ENCODE data around the gene TBP. TPM values are rescaled to one million over a fixed set of nuclear protein-coding genes. Genes with fewer than 3 reads are reported as not detected.

Gene TBP
- total and polyA plus RNA-seq, 2 donors (not counting 1 experiment from before 2014, with no cell fraction given), result 21.0 to 24.7 TPM

DNA sequence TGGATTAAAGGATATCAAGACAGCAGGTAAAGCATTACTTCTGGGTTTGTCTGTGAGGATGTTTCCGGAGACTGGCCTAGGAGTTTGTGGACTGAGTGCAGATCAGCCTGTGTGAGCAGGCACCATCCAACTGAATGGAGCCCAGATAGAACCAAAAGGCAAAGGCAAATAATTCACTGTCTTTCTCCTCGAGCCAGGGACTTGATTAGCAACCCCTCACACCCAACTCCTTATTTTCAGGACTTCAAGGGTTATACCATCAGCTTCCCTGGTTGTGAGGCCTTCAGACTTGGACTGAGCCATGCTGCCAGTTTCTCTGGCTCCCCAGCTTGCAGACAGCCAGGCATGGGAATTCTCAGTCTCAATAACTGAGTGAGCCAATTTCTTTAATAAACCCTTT is 20.4 kb upstream of the TBP start:
- no peak overlapping the region for H3K27ac Mint-ChIP-seq
- Histone ChIP-seq H3K4me3 (ENCODE audit: control extremely low read depth in 1 of 5, extremely low read depth in 1 of 5, insufficient read depth in 1 of 5, low read depth in 2 of 5, low read length in 4 of 5) (no peak overlapping the region), H3K27ac (ENCODE audit: low read length in 2 of 2) (no peak overlapping the region), H4K20me1 (ENCODE audit: control insufficient read depth, insufficient read depth, low read length, poor library complexity, severe bottlenecking) (peaks cover 18% of the 10 kb centered on the region), H3K9ac (ENCODE audit: low read length) (no peak overlapping the region), H3K79me2 (ENCODE audit: control insufficient read depth, insufficient read depth, low read length) (peaks cover 4% of the 10 kb centered on the region), H3K4me2 (replicated peaks; ENCODE audit: low read depth, low read length, poor library complexity, severe bottlenecking) (no peak overlapping the region), H3K4me1 (ENCODE audit: control insufficient read depth in 2 of 2, insufficient read depth in 2 of 2, low read length in 2 of 2) (no peaks in the 10 kb centered on the region), H3K27me3 (replicated peaks in 1 of 4; ENCODE audit: control extremely low read depth in 1 of 4, control insufficient read depth in 3 of 4, insufficient read depth in 4 of 4, low read length in 3 of 4) (no peaks in the 10 kb centered on the region), H2AFZ (ENCODE audit: insufficient read depth, low read depth, low read length, poor library complexity, severe bottlenecking) (no peak overlapping the region), H3K9me3 (ENCODE audit: control extremely low read depth in 1 of 3, control insufficient read depth in 2 of 3, insufficient read depth in 1 of 3, low read length in 2 of 3) (no peaks in the 10 kb centered on the region), H3K36me3 (replicated peaks in 1 of 2; ENCODE audit: control extremely low read depth in 1 of 2, control insufficient read depth in 1 of 2, extremely low read depth in 1 of 2, insufficient read depth in 2 of 2, low read length in 1 of 2) (peaks cover 0 to 53% of the 10 kb centered on the region in 2 experiments)
- DNase-seq (no peak), ATAC-seq (ENCODE audit: low read depth) (no peak)
- no peak overlapping the region for H3K4me3 Mint-ChIP-seq
- no peak for TF ChIP-seq EZH2 (IDR thresholded peaks at IDR 0.05; ENCODE audit: borderline replicate concordance, insufficient read depth, low read depth, low read length, poor library complexity, severe bottlenecking)
- TF ChIP-seq, protein P1, sequence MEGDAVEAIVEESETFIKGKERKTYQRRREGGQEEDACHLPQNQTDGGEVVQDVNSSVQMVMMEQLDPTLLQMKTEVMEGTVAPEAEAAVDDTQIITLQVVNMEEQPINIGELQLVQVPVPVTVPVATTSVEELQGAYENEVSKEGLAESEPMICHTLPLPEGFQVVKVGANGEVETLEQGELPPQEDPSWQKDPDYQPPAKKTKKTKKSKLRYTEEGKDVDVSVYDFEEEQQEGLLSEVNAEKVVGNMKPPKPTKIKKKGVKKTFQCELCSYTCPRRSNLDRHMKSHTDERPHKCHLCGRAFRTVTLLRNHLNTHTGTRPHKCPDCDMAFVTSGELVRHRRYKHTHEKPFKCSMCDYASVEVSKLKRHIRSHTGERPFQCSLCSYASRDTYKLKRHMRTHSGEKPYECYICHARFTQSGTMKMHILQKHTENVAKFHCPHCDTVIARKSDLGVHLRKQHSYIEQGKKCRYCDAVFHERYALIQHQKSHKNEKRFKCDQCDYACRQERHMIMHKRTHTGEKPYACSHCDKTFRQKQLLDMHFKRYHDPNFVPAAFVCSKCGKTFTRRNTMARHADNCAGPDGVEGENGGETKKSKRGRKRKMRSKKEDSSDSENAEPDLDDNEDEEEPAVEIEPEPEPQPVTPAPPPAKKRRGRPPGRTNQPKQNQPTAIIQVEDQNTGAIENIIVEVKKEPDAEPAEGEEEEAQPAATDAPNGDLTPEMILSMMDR (IDR thresholded peaks at IDR 0.05), result no peak
- WGBS (ENCODE audit: insufficient coverage), result 92% methylated on average over 2 of the region's 2 CpGs
- no peaks in the 10 kb centered on the region for H3K9me3 Mint-ChIP-seq (ENCODE audit: insufficient read depth)
- POLR2A ChIA-PET, result no interaction called here
- no peaks in the 10 kb centered on the region for H3K4me1 Mint-ChIP-seq
- CTCF ChIA-PET, result interaction anchor here (8.1 kb wide), 1 partner anchor 701 kb away, joined by 56 read pairs; no protein-coding TSS in a partner anchor
- H3K27me3 Mint-ChIP-seq, result no peaks in the 10 kb centered on the region
- intact Hi-C loops (cut with micrococcal nuclease), result no loop called here

GRCh38 chr6:170535004-170535403 is 19.2 kb upstream of the TBP start:
- Histone ChIP-seq H2AFZ (ENCODE audit: insufficient read depth, low read depth, low read length, poor library complexity, severe bottlenecking) (no peak overlapping the region), H3K4me1 (ENCODE audit: control insufficient read depth in 2 of 2, insufficient read depth in 2 of 2, low read length in 2 of 2) (no peaks in the 10 kb centered on the region), H3K4me2 (replicated peaks; ENCODE audit: low read depth, low read length, poor library complexity, severe bottlenecking) (no peak overlapping the region), H3K27ac (ENCODE audit: low read length in 2 of 2) (no peak overlapping the region), H4K20me1 (ENCODE audit: control insufficient read depth, insufficient read depth, low read length, poor library complexity, severe bottlenecking) (peaks cover 22% of the 10 kb centered on the region), H3K9ac (ENCODE audit: low read length) (no peak overlapping the region), H3K9me3 (ENCODE audit: control extremely low read depth in 1 of 3, control insufficient read depth in 2 of 3, insufficient read depth in 1 of 3, low read length in 2 of 3) (no peaks in the 10 kb centered on the region), H3K79me2 (ENCODE audit: control insufficient read depth, insufficient read depth, low read length) (peaks cover 8% of the 10 kb centered on the region), H3K27me3 (replicated peaks in 1 of 4; ENCODE audit: control extremely low read depth in 1 of 4, control insufficient read depth in 3 of 4, insufficient read depth in 4 of 4, low read length in 3 of 4) (no peaks in the 10 kb centered on the region), H3K36me3 (replicated peaks in 1 of 2; ENCODE audit: control extremely low read depth in 1 of 2, control insufficient read depth in 1 of 2, extremely low read depth in 1 of 2, insufficient read depth in 2 of 2, low read length in 1 of 2) (peaks cover 0 to 58% of the 10 kb centered on the region in 2 experiments), H3K4me3 (ENCODE audit: control extremely low read depth in 1 of 5, extremely low read depth in 1 of 5, insufficient read depth in 1 of 5, low read depth in 2 of 5, low read length in 4 of 5) (no peak overlapping the region)
- WGBS (ENCODE audit: insufficient coverage), result 100% methylated on average over 4 of the region's 5 CpGs
- no peaks in the 10 kb centered on the region for H3K9me3 Mint-ChIP-seq (ENCODE audit: insufficient read depth)
- no peak overlapping the region for H3K4me3 Mint-ChIP-seq
- ATAC-seq (ENCODE audit: low read depth), result no peak
- H3K27me3 Mint-ChIP-seq, result no peaks in the 10 kb centered on the region
- H3K4me1 Mint-ChIP-seq, result peaks cover 8% of the 10 kb centered on the region
- TF ChIP-seq, protein P1 (IDR thresholded peaks at IDR 0.05), result no peak
- no peak for TF ChIP-seq EZH2 (IDR thresholded peaks at IDR 0.05; ENCODE audit: borderline replicate concordance, insufficient read depth, low read depth, low read length, poor library complexity, severe bottlenecking)
- H3K27ac Mint-ChIP-seq, result no peak overlapping the region
- no peak for DNase-seq
- ChIA-PET CTCF (interaction anchor here (8.1 kb wide), 1 partner anchor 702 kb away, joined by 56 read pairs; no protein-coding TSS in a partner anchor), POLR2A (no interaction called here)
- intact Hi-C loops (cut with micrococcal nuclease), result no loop called here

All from B cell (primary cell).